GM12878 (cell line): Measurements from ENCODE around the gene TWIST1. TPM values are rescaled to one million over a fixed set of nuclear protein-coding genes. Genes with fewer than 3 reads are reported as not detected.

Experiments
- ATAC-seq: fragments of 200-7000 bp; cut with Tn5 transposase; 3 replicates; pipeline ENCODE4 v1.9.1; 2020; ENCODE audit warnings: mild to moderate bottlenecking, moderate library complexity
- BruUV-seq: library from RNA; stranded (reverse); fragments of 400-500 nt; replicated peaks from 2 replicates; lab custom pipeline; 2021; lab: Mats Ljungman, UMichigan
- CTCF ChIA-PET: fragments of 300-600 bp; sonication (Branson Sonifier 250); formaldehyde crosslinking; extraction: SDS; loops from one replicate; lab custom pipeline; 2021; ENCODE audit warnings: inconsistent platforms; lab: Yijun Ruan, JAX
- POLR2A ChIA-PET: fragments of 350-600 bp; formaldehyde crosslinking; extraction: SDS; loops from one replicate; lab custom pipeline; 2021; ENCODE audit warnings: inconsistent platforms; lab: Charles Lee
- RAD21 ChIA-PET: fragments of 300-600 bp; sonication (Branson Sonifier 250); formaldehyde crosslinking; loops from one replicate; lab custom pipeline; 2023; ENCODE audit warnings: antibody characterized with exemption; ENCODE audit not compliant: unreplicated experiment; lab: Charles Lee
- SMC1A ChIA-PET: fragments of 300-600 bp; sonication (Branson Sonifier 250); formaldehyde crosslinking; loops from one replicate; lab custom pipeline; 2023; ENCODE audit not compliant: unreplicated experiment, uncharacterized antibody; lab: Charles Lee
- DNase-seq: peaks from one replicate; pipeline ENCODE4 v3.0.0-alpha.2; 2011; ENCODE audit warnings: low read depth, low spot score
- FAIRE-seq: peaks from 3 replicates; lab custom pipeline; 2011; peaks lifted over from hg19 to GRCh38; lab: Jason Lieb, UNC
- H2AFZ ChIP-seq: 2 replicates; pipeline ENCODE4 v1.6.0; 2011; ENCODE audit warnings: low read depth, low read length, control low read depth; ENCODE audit not compliant: control insufficient read depth
- H3K27ac ChIP-seq: 2 replicates; pipeline ENCODE4 v1.5.1; 2011; ENCODE audit warnings: control low read depth; ENCODE audit not compliant: control insufficient read depth, insufficient read depth
- H3K27me3 ChIP-seq, 2 experiments: replicated peaks in 1 of 2; 2 replicates each; pipeline versions ENCODE4 v1.6.0 to v1.6.1; 2011; ENCODE audit warnings: low read length in 1 of 2; ENCODE audit not compliant: control insufficient read depth in 2 of 2, insufficient read depth in 2 of 2
- H3K36me3 ChIP-seq, 2 experiments: 2 replicates each; pipeline ENCODE4 v1.5.1; 2011; ENCODE audit warnings: low read length in 1 of 2; ENCODE audit not compliant: control insufficient read depth in 2 of 2, insufficient read depth in 2 of 2
- H3K4me1 ChIP-seq: 2 replicates; pipeline ENCODE4 v1.6.1; 2011; ENCODE audit warnings: mild to moderate bottlenecking, low read length, moderate library complexity, mixed read lengths; ENCODE audit not compliant: control insufficient read depth, insufficient read depth
- H3K4me2 ChIP-seq: 2 replicates; pipeline ENCODE4 v1.6.0; 2011; ENCODE audit warnings: control low read depth; ENCODE audit not compliant: control insufficient read depth, insufficient read depth
- H3K4me3 ChIP-seq: fragments of 200-600 bp; sonication (generic); 2 replicates; pipeline ENCODE4 v1.5.1; 2016
- H3K79me2 ChIP-seq: 2 replicates; pipeline ENCODE4 v1.6.0; 2011; ENCODE audit warnings: low read length; ENCODE audit not compliant: control insufficient read depth, insufficient read depth
- H3K9ac ChIP-seq: 2 replicates; pipeline ENCODE4 v1.8.0; 2011; ENCODE audit warnings: low read length, control low read depth, mixed read lengths; ENCODE audit not compliant: control insufficient read depth, insufficient read depth
- H3K9me3 ChIP-seq: replicated peaks from 3 replicates; pipeline ENCODE4 v1.5.1; 2011; ENCODE audit warnings: mild to moderate bottlenecking, low read length; ENCODE audit not compliant: control insufficient read depth, insufficient read depth
- H4K20me1 ChIP-seq: 2 replicates; pipeline ENCODE4 v1.6.0; 2011; ENCODE audit not compliant: control insufficient read depth, insufficient read depth
- BCL3 ChIP-seq: IDR thresholded peaks from 2 replicates; pipeline ENCODE4 v1.6.1; 2011; ENCODE audit warnings: borderline replicate concordance, low read depth, mild to moderate bottlenecking, moderate library complexity, low read length; ENCODE audit not compliant: insufficient read depth, poor library complexity, severe bottlenecking
- BCLAF1 ChIP-seq: fragments of 450-650 bp; IDR thresholded peaks from 2 replicates; pipeline ENCODE4 v1.6.1; 2017; ENCODE audit warnings: antibody characterized with exemption, mild to moderate bottlenecking, moderate library complexity
- HDAC2 ChIP-seq: fragments of 200-600 bp; sonication (generic); IDR thresholded peaks from 2 replicates; pipeline ENCODE4 v1.6.1; 2017
- MEF2A ChIP-seq: IDR thresholded peaks from 2 replicates; pipeline ENCODE4 v1.6.1; 2011; ENCODE audit warnings: low read depth, mild to moderate bottlenecking, low read length, moderate library complexity; ENCODE audit not compliant: insufficient read depth
- MTA3 ChIP-seq: IDR thresholded peaks from 2 replicates; pipeline ENCODE4 v1.6.1; 2012; ENCODE audit warnings: low read length, inconsistent platforms, borderline replicate concordance
- NFYA ChIP-seq: IDR thresholded peaks from 2 replicates; pipeline ENCODE4 v1.6.1; 2011; ENCODE audit warnings: low read depth, mild to moderate bottlenecking, low read length, improper control_type of control experiment, borderline replicate concordance
- POLR2AphosphoS2 ChIP-seq: IDR thresholded peaks from 2 replicates; pipeline ENCODE4 v1.6.1; 2011; ENCODE audit warnings: low read depth, mild to moderate bottlenecking, low read length, improper control_type of control experiment, moderate library complexity
- POU2F2 ChIP-seq: IDR thresholded peaks from 3 replicates; pipeline ENCODE4 v1.6.1; 2011; ENCODE audit warnings: low read depth, mild to moderate bottlenecking, low read length, borderline replicate concordance
- STAT3 ChIP-seq: IDR thresholded peaks from 2 replicates; pipeline ENCODE4 v1.6.1; 2011; ENCODE audit warnings: low read depth, low read length, improper control_type of control experiment
- USF2 ChIP-seq: IDR thresholded peaks from 2 replicates; pipeline ENCODE4 v1.6.1; 2011; ENCODE audit warnings: low read depth, low read length, improper control_type of control experiment, borderline replicate concordance
- YY1 ChIP-seq: IDR thresholded peaks from 2 replicates; pipeline ENCODE4 v1.6.1; 2011; ENCODE audit warnings: low read depth, mild to moderate bottlenecking, low read length
- ZNF24 ChIP-seq: fragments of 450-650 bp; IDR thresholded peaks from 2 replicates; pipeline ENCODE4 v1.6.1; 2017; ENCODE audit warnings: antibody characterized with exemption, mild to moderate bottlenecking
- WGBS: methylation state at CpG from one replicate; pipeline ENCODE4 v1.1.6; 2016; ENCODE audit warnings: low lambda C conversion rate; ENCODE audit not compliant: insufficient replicate concordance, insufficient coverage; ENCODE audit errors: missing lambda C conversion rate; 5-methylcytosine and 5-hydroxymethylcytosine counted together
- in situ Hi-C: fragments of 300-500 bp; cut with MboI; formaldehyde crosslinking; loops from 9 replicates; pipeline ENCODE4 v1.14.3; 2018; ENCODE audit warnings: mixed read lengths
- intact Hi-C: fragments of 100-400 bp; cut with micrococcal nuclease; formaldehyde crosslinking; loops from one replicate; pipeline ENCODE4 v1.14.2; 2022; ENCODE audit not compliant: unreplicated experiment
- polyA plus RNA-seq, 11 experiments: library from polyadenylated mRNA; depleted of rRNA in 4 of 11; unstranded in 6 of 11; stranded (reverse) in 5 of 11; fragments of >200 nt; fragmentation: Nextera tagmentation in 4 of 11; fragmentation: Illumina TruSeq in 1 of 11; extraction: Ambion mirVana in 4 of 11; extraction: Trizol in 1 of 11; gene quantifications; 1 replicate in 1 of 11; 2 replicates in 10 of 11; pipeline versions ENCODE4 v1.2.1 to v1.2.3, GENCODE V29; 2011 to 2016; ENCODE audit warnings: inconsistent platforms in 2 of 11, missing spikeins in 2 of 11, low read depth in 1 of 11
- total RNA-seq, 4 experiments: library from RNA; depleted of rRNA in 3 of 4; stranded (reverse); fragments of >200 nt in 3 of 4; fragmentation: Illumina TruSeq in 1 of 4; extraction: Trizol in 1 of 4; gene quantifications; 2 replicates each; pipeline versions ENCODE4 v1.2.1 to v1.2.3, GENCODE V29; 2013 to 2021
- TF ChIP-seq, protein P1 (sequence below): fragments of 450-650 bp; IDR thresholded peaks from 2 replicates; pipeline ENCODE4 v1.6.1; 2017; ENCODE audit warnings: mild to moderate bottlenecking, moderate library complexity

TWIST1 gene
- total and polyA plus RNA-seq, 10 of the 15 experiments (the other 5 are each of a cell fraction or from before 2014, with no cell fraction given), result not detected

DNA sequence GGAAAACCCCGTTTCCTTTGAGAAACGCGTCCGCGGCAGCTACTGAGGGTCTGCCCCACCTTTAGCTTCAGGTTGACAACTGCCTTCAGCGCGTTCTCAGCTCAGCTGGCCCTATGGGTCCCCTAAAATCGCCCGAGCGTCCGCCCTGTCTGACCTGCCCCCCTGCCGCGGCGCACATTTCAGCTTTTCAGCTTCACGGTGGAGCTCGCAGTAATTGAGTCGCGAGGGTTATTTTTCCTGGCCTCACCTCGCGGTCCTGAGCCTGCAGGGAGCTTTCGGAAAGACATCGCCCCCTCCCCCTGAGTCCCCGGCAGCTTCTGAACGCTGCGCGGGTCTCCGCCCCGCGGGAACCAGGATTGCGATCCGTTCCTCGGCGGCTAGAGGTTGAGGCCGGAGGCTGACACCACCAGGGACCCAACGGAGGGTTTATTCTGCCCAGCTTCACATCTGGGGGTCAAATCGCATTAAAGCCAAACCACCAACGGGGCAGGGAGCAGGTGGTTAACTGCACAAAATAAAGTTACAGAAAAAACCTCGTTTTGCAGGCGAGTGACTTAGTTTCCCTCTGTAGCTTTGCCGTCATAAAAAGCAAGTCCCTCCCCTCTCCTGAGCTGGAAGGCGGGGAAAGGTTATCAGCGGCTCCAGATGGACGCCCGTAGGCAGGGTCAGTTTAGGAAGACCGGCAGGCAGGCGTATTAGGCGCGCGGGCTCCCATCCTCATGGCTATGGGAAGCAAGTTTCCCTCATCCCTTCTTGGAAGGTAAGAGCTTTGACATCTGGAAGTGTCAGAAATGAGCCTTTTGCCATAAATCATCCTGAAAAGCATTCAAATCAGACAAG, 11.0 kb downstream of the TWIST1 start:
- H3K27ac ChIP-seq, result no peak overlapping the region
- no peak for DNase-seq
- no peak overlapping the region for H3K4me3 ChIP-seq
- H2AFZ ChIP-seq, result no peak overlapping the region
- CTCF ChIA-PET, result no interaction called here
- SMC1A ChIA-PET, result interaction anchor here (1.2 kb wide), 1 partner anchor 10 kb away, joined by 3 read pairs; no protein-coding TSS in a partner anchor
- H3K9me3 ChIP-seq, result no peaks in the 10 kb centered on the region; the same call in 1 of the 3 replicates
- intact Hi-C loops, result no loop called here
- RAD21 ChIA-PET, result no interaction called here
- in situ Hi-C loops, result loop anchor here (25.0 kb wide), 1 partner anchor 556 kb away; no protein-coding TSS in a partner anchor
- no peak for ATAC-seq
- H3K4me1 ChIP-seq, result no peaks in the 10 kb centered on the region; the same call in 1 of the 2 replicates
- no peaks in the 10 kb centered on the region for H4K20me1 ChIP-seq
- WGBS, result 28% methylated on average over 49 of the region's 49 CpGs
- no TSS peak for BruUV-seq
- no peaks in the 10 kb centered on the region for H3K36me3 ChIP-seq
- H3K79me2 ChIP-seq, result no peaks in the 10 kb centered on the region
- POLR2A ChIA-PET, result no interaction called here
- H3K9ac ChIP-seq, result no peak overlapping the region
- no peak for FAIRE-seq
- H3K4me2 ChIP-seq, result no peak overlapping the region
- H3K27me3 ChIP-seq, result peaks cover 8 to 14% of the 10 kb centered on the region in 2 experiments
- TF ChIP-seq HDAC2 (no peak), NFYA (no peak), USF2 (no peak), POLR2AphosphoS2 (no peak), POU2F2 (no peak), YY1 (no peak), BCL3 (no peak), MTA3 (no peak), ZNF24 (no peak), MEF2A (no peak), STAT3 (no peak), BCLAF1 (no peak)
- TF ChIP-seq, protein P1, sequence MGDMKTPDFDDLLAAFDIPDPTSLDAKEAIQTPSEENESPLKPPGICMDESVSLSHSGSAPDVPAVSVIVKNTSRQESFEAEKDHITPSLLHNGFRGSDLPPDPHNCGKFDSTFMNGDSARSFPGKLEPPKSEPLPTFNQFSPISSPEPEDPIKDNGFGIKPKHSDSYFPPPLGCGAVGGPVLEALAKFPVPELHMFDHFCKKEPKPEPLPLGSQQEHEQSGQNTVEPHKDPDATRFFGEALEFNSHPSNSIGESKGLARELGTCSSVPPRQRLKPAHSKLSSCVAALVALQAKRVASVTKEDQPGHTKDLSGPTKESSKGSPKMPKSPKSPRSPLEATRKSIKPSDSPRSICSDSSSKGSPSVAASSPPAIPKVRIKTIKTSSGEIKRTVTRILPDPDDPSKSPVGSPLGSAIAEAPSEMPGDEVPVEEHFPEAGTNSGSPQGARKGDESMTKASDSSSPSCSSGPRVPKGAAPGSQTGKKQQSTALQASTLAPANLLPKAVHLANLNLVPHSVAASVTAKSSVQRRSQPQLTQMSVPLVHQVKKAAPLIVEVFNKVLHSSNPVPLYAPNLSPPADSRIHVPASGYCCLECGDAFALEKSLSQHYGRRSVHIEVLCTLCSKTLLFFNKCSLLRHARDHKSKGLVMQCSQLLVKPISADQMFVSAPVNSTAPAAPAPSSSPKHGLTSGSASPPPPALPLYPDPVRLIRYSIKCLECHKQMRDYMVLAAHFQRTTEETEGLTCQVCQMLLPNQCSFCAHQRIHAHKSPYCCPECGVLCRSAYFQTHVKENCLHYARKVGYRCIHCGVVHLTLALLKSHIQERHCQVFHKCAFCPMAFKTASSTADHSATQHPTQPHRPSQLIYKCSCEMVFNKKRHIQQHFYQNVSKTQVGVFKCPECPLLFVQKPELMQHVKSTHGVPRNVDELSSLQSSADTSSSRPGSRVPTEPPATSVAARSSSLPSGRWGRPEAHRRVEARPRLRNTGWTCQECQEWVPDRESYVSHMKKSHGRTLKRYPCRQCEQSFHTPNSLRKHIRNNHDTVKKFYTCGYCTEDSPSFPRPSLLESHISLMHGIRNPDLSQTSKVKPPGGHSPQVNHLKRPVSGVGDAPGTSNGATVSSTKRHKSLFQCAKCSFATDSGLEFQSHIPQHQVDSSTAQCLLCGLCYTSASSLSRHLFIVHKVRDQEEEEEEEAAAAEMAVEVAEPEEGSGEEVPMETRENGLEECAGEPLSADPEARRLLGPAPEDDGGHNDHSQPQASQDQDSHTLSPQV, result no peak
